Measurements from ENCODE around the gene FOSL1. TPM values are rescaled to one million over a fixed set of nuclear protein-coding genes. Genes with fewer than 3 reads are reported as not detected.

Gene FOSL1
- total and polyA plus RNA-seq, 2 of the 13 experiments (the other 11 are each of a cell fraction or from before 2014, with no cell fraction given) = 4.0 to 4.1 TPM

DNA sequence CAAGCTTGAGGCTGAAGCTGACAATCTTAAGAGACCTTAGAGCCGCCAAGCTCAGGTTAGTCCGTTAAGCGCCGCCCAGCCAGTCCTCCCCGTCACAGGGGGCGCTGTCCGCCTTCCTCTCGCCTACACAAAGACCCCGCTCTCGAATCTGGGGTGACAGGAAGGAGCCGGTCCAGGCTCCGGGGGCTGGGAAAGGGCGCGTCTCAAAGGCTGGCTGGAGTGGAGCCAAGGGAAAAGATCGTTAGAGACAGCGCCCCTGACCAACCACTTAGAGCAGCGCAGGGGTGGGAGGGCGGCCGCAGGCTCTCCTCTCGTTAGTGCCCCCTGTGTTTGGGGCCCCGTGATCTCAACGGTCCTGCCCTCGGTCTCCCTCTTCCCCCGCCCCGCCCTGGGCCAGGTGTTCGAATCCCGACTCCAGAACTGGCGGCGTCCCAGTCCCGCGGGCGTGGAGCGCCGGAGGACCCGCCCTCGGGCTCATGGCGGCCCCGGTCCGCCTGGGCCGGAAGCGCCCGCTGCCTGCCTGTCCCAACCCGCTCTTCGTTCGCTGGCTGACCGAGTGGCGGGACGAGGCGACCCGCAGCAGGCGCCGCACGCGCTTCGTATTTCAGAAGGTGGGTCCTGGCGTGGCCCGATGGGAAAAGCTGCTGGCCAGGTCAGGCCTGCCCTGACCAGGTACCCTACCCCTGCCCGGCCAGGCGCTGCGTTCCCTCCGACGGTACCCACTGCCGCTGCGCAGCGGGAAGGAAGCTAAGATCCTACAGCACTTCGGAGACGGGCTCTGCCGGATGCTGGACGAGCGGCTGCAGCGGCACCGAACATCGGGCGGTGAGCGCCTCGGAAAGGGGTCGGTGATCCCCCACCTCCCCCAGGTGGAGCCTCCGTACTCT lies 39.7 kb downstream of the FOSL1 start, which contains the start of gene MUS81 (continued):
- TF ChIP-seq NFKB2 (CRISPR knock-in tag; IDR thresholded peaks at IDR 0.05; ENCODE audit: borderline replicate concordance) = no peak
- TF ChIP-seq, protein P1, sequence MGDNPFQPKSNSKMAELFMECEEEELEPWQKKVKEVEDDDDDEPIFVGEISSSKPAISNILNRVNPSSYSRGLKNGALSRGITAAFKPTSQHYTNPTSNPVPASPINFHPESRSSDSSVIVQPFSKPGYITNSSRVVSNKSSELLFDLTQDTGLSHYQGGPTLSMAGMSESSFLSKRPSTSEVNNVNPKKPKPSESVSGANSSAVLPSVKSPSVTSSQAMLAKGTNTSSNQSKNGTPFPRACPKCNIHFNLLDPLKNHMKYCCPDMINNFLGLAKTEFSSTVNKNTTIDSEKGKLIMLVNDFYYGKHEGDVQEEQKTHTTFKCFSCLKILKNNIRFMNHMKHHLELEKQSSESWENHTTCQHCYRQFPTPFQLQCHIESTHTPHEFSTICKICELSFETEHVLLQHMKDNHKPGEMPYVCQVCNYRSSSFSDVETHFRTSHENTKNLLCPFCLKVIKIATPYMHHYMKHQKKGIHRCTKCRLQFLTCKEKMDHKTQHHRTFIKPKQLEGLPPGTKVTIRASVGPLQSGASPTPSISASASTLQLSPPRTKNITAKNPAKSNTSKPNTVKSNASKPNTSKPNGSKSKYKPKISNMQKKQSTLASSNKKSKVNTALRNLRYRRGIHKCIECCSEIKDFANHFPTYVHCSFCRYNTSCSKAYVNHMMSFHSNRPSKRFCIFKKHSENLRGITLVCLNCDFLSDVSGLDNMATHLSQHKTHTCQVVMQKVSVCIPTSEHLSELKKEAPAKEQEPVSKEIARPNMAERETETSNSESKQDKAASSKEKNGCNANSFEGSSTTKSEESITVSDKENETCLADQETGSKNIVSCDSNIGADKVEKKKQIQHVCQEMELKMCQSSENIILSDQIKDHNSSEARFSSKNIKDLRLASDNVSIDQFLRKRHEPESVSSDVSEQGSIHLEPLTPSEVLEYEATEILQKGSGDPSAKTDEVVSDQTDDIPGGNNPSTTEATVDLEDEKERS (CRISPR knock-in tag; IDR thresholded peaks at IDR 0.05) = no peak
- TF ChIP-seq, protein P2, sequence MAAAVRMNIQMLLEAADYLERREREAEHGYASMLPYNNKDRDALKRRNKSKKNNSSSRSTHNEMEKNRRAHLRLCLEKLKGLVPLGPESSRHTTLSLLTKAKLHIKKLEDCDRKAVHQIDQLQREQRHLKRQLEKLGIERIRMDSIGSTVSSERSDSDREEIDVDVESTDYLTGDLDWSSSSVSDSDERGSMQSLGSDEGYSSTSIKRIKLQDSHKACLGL (CRISPR knock-in tag; IDR thresholded peaks at IDR 0.05) = peak; percentile 72
- TF ChIP-seq ZNF788 (CRISPR knock-in tag; IDR thresholded peaks at IDR 0.05; ENCODE audit: borderline replicate concordance) = peak; percentile 78; the same call in 1 of the 2 replicates
- TF ChIP-seq ZNF510 (CRISPR knock-in tag; IDR thresholded peaks at IDR 0.05; ENCODE audit: low read depth) = no peak
- TF ChIP-seq HIVEP1 (CRISPR knock-in tag; IDR thresholded peaks at IDR 0.05) = 0 out of 2 replicates have a peak, but pooled peaks have one; percentile 30
- TF ChIP-seq CHCHD3 (CRISPR knock-in tag; IDR thresholded peaks at IDR 0.05) = peak; percentile 22; the same call in 1 of the 2 replicates
- TF ChIP-seq ZMAT3 (CRISPR knock-in tag; conservative IDR thresholded peaks at IDR 0.05) = no peak
- no peak for TF ChIP-seq TMF1 (CRISPR knock-in tag; IDR thresholded peaks at IDR 0.05; ENCODE audit: low read depth)
- no peak for TF ChIP-seq ZFP37 (CRISPR knock-in tag; IDR thresholded peaks at IDR 0.05; ENCODE audit: borderline replicate concordance)
- TF ChIP-seq, protein P3, sequence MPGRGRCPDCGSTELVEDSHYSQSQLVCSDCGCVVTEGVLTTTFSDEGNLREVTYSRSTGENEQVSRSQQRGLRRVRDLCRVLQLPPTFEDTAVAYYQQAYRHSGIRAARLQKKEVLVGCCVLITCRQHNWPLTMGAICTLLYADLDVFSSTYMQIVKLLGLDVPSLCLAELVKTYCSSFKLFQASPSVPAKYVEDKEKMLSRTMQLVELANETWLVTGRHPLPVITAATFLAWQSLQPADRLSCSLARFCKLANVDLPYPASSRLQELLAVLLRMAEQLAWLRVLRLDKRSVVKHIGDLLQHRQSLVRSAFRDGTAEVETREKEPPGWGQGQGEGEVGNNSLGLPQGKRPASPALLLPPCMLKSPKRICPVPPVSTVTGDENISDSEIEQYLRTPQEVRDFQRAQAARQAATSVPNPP (CRISPR knock-in tag; IDR thresholded peaks at IDR 0.05) = no peak
- no peak for TF ChIP-seq ZNF879 (CRISPR knock-in tag; IDR thresholded peaks at IDR 0.05)
- TF ChIP-seq RBM22 (optimal IDR thresholded peaks at IDR 0.05; ENCODE audit: low read length) = no peak
- TF ChIP-seq XBP1 (CRISPR knock-in tag; IDR thresholded peaks at IDR 0.05) = 0 out of 2 replicates have a peak, but pooled peaks have one; percentile 48
- TF ChIP-seq, protein P4, sequence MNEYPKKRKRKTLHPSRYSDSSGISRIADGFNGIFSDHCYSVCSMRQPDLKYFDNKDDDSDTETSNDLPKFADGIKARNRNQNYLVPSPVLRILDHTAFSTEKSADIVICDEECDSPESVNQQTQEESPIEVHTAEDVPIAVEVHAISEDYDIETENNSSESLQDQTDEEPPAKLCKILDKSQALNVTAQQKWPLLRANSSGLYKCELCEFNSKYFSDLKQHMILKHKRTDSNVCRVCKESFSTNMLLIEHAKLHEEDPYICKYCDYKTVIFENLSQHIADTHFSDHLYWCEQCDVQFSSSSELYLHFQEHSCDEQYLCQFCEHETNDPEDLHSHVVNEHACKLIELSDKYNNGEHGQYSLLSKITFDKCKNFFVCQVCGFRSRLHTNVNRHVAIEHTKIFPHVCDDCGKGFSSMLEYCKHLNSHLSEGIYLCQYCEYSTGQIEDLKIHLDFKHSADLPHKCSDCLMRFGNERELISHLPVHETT (CRISPR knock-in tag; conservative IDR thresholded peaks at IDR 0.05) = peak; percentile 80
- TF ChIP-seq, protein P5, sequence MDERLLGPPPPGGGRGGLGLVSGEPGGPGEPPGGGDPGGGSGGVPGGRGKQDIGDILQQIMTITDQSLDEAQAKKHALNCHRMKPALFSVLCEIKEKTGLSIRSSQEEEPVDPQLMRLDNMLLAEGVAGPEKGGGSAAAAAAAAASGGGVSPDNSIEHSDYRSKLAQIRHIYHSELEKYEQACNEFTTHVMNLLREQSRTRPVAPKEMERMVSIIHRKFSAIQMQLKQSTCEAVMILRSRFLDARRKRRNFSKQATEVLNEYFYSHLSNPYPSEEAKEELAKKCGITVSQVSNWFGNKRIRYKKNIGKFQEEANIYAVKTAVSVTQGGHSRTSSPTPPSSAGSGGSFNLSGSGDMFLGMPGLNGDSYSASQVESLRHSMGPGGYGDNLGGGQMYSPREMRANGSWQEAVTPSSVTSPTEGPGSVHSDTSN (CRISPR knock-in tag; IDR thresholded peaks at IDR 0.05) = peak; percentile 57
- TF ChIP-seq ZNF761 (CRISPR knock-in tag; conservative IDR thresholded peaks at IDR 0.05) = 0 out of 2 replicates have a peak, but pooled peaks have one; percentile 18
- no peak for TF ChIP-seq ZNF124 (CRISPR knock-in tag; IDR thresholded peaks at IDR 0.05)
- TF ChIP-seq ZSCAN20 (CRISPR knock-in tag; IDR thresholded peaks at IDR 0.05; ENCODE audit: borderline replicate concordance) = no peak; the same call in 1 of the 2 replicates
- TF ChIP-seq ZNF484 (CRISPR knock-in tag; IDR thresholded peaks at IDR 0.05; ENCODE audit: borderline replicate concordance, low read depth) = no peak
- no peak for TF ChIP-seq SOX6 (IDR thresholded peaks at IDR 0.05)
- TF ChIP-seq SOX6 (CRISPR knock-in tag; IDR thresholded peaks at IDR 0.05) = peak; percentile 69
- peak; percentile 74; the same call in 1 of the 2 replicates for TF ChIP-seq CAMTA2 (CRISPR knock-in tag; IDR thresholded peaks at IDR 0.05; ENCODE audit: borderline replicate concordance)
